ENCODE data around the gene EFCAB5. TPM values are rescaled to one million over a fixed set of nuclear protein-coding genes. Genes with fewer than 3 reads are reported as not detected.
"Not testable (repeated sequence)": the region's sequence is repeated elsewhere in the genome, so short reads cannot be mapped to it uniquely, and the experiment has no call there.

Gene EFCAB5
- total RNA-seq, 1 donor from 2014 or later: not detected

DNA sequence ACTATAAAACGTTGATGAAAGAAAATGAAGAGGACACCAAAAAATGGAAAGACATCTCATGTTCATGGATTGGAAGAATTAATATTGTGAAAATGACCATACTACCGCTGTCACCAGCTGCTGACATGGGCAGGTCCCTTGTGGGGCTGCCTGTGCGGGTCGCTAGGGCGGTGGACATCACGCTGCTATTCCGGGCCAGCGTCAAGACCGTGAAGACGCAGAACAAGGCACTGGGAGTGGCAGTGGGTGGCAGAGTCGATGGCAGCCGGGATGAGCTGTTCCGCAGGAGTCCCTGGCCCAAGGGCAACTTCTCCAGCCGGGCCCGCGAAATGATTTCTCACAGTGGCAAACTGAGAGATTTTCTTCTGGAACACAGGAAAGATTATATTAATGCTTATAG, 127.0 kb downstream of the EFCAB5 start:
- H3K4me3 ChIP-seq (ENCODE audit: low read depth, low read length): no peak overlapping the region
- no peaks in the 10 kb centered on the region for H3K36me3 ChIP-seq (ENCODE audit: control insufficient read depth, insufficient read depth, low read length)
- DNase-seq (ENCODE audit: low read depth) (no peak), FAIRE-seq (no peak)
- no peaks in the 10 kb centered on the region for H3K27me3 ChIP-seq (ENCODE audit: control insufficient read depth, insufficient read depth, low read length)
- TF ChIP-seq, protein P1, sequence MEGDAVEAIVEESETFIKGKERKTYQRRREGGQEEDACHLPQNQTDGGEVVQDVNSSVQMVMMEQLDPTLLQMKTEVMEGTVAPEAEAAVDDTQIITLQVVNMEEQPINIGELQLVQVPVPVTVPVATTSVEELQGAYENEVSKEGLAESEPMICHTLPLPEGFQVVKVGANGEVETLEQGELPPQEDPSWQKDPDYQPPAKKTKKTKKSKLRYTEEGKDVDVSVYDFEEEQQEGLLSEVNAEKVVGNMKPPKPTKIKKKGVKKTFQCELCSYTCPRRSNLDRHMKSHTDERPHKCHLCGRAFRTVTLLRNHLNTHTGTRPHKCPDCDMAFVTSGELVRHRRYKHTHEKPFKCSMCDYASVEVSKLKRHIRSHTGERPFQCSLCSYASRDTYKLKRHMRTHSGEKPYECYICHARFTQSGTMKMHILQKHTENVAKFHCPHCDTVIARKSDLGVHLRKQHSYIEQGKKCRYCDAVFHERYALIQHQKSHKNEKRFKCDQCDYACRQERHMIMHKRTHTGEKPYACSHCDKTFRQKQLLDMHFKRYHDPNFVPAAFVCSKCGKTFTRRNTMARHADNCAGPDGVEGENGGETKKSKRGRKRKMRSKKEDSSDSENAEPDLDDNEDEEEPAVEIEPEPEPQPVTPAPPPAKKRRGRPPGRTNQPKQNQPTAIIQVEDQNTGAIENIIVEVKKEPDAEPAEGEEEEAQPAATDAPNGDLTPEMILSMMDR (IDR thresholded peaks at IDR 0.05; ENCODE audit: insufficient read depth, low read length, severe bottlenecking): no peak

DNA sequence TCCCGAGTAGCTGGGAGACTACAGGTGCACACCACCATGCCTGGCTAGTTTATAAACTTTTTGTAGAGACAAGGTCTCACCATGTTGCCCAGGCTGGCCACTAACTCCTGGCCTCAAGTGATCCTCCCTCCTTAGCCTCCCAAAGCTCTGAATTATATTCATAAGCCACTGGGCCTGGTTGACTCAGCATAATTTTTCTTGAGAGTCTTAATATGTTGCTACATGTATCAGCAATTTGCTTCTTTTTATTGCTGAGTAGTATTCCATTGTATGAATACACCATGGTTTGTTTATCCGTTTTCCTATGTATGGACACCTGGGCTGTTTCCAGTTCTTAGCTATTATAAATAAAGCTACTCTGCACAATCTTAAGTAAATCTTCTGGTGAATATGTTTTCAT, 132.8 kb downstream of the EFCAB5 start:
- TF ChIP-seq, protein P1 (IDR thresholded peaks at IDR 0.05; ENCODE audit: insufficient read depth, low read length, severe bottlenecking): no peak
- FAIRE-seq: no peak

DNA sequence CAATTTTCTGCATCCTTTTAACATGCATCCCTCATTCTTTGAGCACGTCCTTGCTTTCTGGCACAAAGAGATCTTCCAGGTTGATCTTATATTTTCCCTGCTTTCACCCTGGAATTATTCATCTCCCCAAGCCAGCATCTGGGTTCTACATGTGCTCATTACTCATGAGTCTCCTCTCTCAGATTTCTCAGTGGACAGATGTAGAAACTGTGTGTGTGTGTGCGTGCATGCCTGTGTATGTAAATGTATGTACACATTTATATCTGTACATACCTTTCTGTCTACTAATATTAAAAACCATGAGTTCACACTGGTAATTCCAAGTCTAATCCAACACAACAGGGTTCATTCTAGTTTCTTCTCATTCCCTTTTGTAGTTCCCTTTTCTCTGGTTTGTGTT, 133.3 kb downstream of the EFCAB5 start:
- DNase-seq (ENCODE audit: low read depth) (peak; percentile 44), FAIRE-seq (no peak)
- H3K4me3 ChIP-seq (ENCODE audit: low read depth, low read length): no peak overlapping the region
- peaks cover 2% of the 10 kb centered on the region for H3K27me3 ChIP-seq (ENCODE audit: control insufficient read depth, insufficient read depth, low read length)
- no peaks in the 10 kb centered on the region for H3K36me3 ChIP-seq (ENCODE audit: control insufficient read depth, insufficient read depth, low read length)
- TF ChIP-seq, protein P1 (IDR thresholded peaks at IDR 0.05; ENCODE audit: insufficient read depth, low read length, severe bottlenecking): no peak

More for the DNA sequence above, 132.8 kb downstream of the EFCAB5 start:
- H3K27me3 ChIP-seq (ENCODE audit: control insufficient read depth, insufficient read depth, low read length): peaks cover 2% of the 10 kb centered on the region
- H3K36me3 ChIP-seq (ENCODE audit: control insufficient read depth, insufficient read depth, low read length): no peaks in the 10 kb centered on the region
- H3K4me3 ChIP-seq (ENCODE audit: low read depth, low read length): no peak overlapping the region
- no peak for DNase-seq (ENCODE audit: low read depth)

DNA sequence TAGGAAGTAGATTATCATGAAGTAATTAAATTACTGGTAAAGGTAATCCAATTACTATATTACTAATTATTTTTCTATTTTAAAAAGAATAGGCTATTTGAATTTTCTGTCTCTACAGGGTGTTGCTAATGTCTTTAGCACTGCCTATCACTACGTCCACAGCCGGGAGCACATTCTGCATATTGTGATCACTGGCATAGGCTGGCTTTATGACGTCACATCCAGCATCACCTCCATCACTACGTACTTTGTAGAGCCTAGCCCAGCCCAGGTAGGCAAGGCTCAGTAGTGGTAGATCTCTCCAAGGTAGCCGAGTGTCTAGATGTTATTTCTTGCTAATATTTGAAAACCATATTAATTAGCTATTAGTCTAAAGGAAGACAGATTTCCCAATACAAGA, 141.3 kb downstream of the EFCAB5 start:
- Histone ChIP-seq H3K36me3 (ENCODE audit: control insufficient read depth, insufficient read depth, low read length) (no peaks in the 10 kb centered on the region), H3K27me3 (ENCODE audit: control insufficient read depth, insufficient read depth, low read length) (peaks cover 2% of the 10 kb centered on the region), H3K4me3 (ENCODE audit: low read depth, low read length) (no peak overlapping the region)
- TF ChIP-seq, protein P1 (IDR thresholded peaks at IDR 0.05; ENCODE audit: insufficient read depth, low read length, severe bottlenecking): no peak
- FAIRE-seq: no peak
- DNase-seq (ENCODE audit: low read depth): no peak

DNA sequence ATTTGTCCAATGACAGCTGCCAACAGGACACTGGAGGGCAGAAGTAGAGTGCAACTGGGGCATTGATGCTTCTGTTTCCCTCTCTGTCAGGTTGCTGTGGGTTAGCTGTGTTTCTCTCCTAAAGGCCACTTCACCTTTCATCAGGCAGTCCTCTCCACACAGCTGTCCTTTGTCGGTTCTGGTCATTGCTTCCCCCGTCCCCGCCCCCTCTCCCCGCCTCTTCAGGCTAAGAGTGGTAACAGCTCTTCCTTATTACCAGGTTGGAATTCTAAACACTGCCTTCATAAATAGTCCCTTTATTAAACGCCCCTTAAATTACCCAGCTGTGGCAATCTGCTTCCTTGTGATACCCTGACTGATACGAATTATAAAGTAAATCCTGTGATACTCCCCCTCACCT, 143.4 kb downstream of the EFCAB5 start:
- no peak for DNase-seq (ENCODE audit: low read depth)
- TF ChIP-seq, protein P1 (IDR thresholded peaks at IDR 0.05; ENCODE audit: insufficient read depth, low read length, severe bottlenecking): no peak
- FAIRE-seq: no peak
- Histone ChIP-seq H3K4me3 (ENCODE audit: low read depth, low read length) (no peak overlapping the region), H3K36me3 (ENCODE audit: control insufficient read depth, insufficient read depth, low read length) (no peaks in the 10 kb centered on the region), H3K27me3 (ENCODE audit: control insufficient read depth, insufficient read depth, low read length) (peaks cover 3% of the 10 kb centered on the region)

DNA sequence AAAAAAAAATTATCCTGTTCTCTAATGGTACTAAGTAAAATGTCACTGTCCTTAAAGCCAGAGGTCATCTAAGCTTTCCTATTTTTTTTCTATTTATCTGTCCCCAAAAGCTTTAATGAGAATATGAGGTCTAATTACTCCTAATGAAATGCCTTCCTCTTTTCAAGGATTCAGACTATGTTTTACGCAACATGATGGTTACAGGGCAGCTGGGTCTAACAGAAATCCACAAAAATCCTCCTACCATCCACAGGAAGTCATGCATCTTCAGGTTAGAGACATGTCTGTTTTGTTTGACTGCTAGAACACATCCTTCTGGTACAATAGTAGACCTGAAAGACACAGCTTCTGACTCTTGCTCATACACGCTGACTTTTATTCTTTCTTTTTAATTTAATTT, 145.5 kb downstream of the EFCAB5 start:
- DNase-seq (ENCODE audit: low read depth) (no peak), FAIRE-seq (no peak)
- Histone ChIP-seq H3K27me3 (ENCODE audit: control insufficient read depth, insufficient read depth, low read length) (peaks cover 3% of the 10 kb centered on the region), H3K4me3 (ENCODE audit: low read depth, low read length) (no peak overlapping the region), H3K36me3 (ENCODE audit: control insufficient read depth, insufficient read depth, low read length) (no peaks in the 10 kb centered on the region)
- TF ChIP-seq, protein P1 (IDR thresholded peaks at IDR 0.05; ENCODE audit: insufficient read depth, low read length, severe bottlenecking): no peak

DNA sequence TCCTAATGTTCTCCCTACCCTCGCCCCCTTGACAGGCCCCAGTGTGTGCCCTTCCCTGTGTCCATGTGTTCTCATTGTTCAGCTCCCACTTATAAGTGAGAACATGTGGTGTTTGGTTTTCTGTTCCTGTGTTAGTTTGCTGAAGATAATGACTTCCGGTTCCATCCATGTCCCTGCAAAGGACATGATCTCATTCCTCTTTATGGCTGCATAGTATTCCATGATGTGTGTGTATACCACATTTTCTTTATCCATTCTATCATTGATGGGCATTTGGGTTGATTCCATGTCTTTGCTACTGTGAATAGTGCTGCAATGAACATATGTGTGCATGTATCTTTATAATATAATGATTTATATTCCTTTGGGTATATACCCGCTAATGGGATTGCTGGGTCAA, 146.0 kb downstream of the EFCAB5 start:
- FAIRE-seq; DNase-seq (ENCODE audit: low read depth); H3K27me3 ChIP-seq (ENCODE audit: control insufficient read depth, insufficient read depth, low read length); H3K4me3 ChIP-seq (ENCODE audit: low read depth, low read length); H3K36me3 ChIP-seq (ENCODE audit: control insufficient read depth, insufficient read depth, low read length): not testable (repeated sequence)

Measured in bronchial epithelial cell (primary cell).